ENCODE measurements around the gene RAB39A. TPM values are rescaled to one million over a fixed set of nuclear protein-coding genes. Genes with fewer than 3 reads are reported as not detected.
"Not testable (repeated sequence)": the region's sequence is repeated elsewhere in the genome, so short reads cannot be mapped to it uniquely, and the experiment has no call there.

Gene RAB39A
- total RNA-seq, 2 donors from 2014 or later, result 0.20 TPM; not detected in 1

- Mint-ChIP-seq H3K27me3 (peaks cover 19% of the 10 kb centered on the region), H3K4me3 (peak overlapping the region; percentile 91), H3K4me1 (peaks cover 6% of the 10 kb centered on the region), H3K36me3 (ENCODE audit: low read depth) (no peaks in the 10 kb centered on the region), H3K27ac (no peak overlapping the region)
- ATAC-seq (peak; percentile 12), DNase-seq (no peak)
- H3K9me3 ChIP-seq (ENCODE audit: control insufficient read depth, low read length, poor library complexity, severe bottlenecking), result no peaks in the 10 kb centered on the region
Measured at GRCh38 chr11:107929611-107930200, 1.5 kb downstream of the RAB39A start.

GRCh38 chr11:107931206-107931605 is 3.0 kb downstream of the RAB39A start:
- H3K27me3 Mint-ChIP-seq, result peaks cover 19% of the 10 kb centered on the region
- H3K27ac Mint-ChIP-seq, result no peak overlapping the region
- ATAC-seq (no peak), DNase-seq (no peak)
- H3K9me3 ChIP-seq (ENCODE audit: control insufficient read depth, low read length, poor library complexity, severe bottlenecking), result no peaks in the 10 kb centered on the region
- H3K4me3 Mint-ChIP-seq, result no peak overlapping the region
- H3K4me1 Mint-ChIP-seq, result peaks cover 6% of the 10 kb centered on the region
- H3K36me3 Mint-ChIP-seq (ENCODE audit: low read depth), result no peaks in the 10 kb centered on the region

GRCh38 chr11:107947904-107948303 is 19.7 kb downstream of the RAB39A start:
- Mint-ChIP-seq H3K27me3 (peaks cover 5% of the 10 kb centered on the region), H3K36me3 (ENCODE audit: low read depth) (no peaks in the 10 kb centered on the region), H3K4me1 (no peaks in the 10 kb centered on the region), H3K27ac (no peak overlapping the region), H3K4me3 (no peak overlapping the region)
- ATAC-seq (no peak), DNase-seq (no peak)
- H3K9me3 ChIP-seq (ENCODE audit: control insufficient read depth, low read length, poor library complexity, severe bottlenecking), result no peaks in the 10 kb centered on the region

GRCh38 chr11:107948328-107948727 is 20.1 kb downstream of the RAB39A start:
- not testable (repeated sequence) for H3K27me3 Mint-ChIP-seq; H3K4me3 Mint-ChIP-seq; H3K36me3 Mint-ChIP-seq (ENCODE audit: low read depth); ATAC-seq; H3K4me1 Mint-ChIP-seq; H3K9me3 ChIP-seq (ENCODE audit: control insufficient read depth, low read length, poor library complexity, severe bottlenecking); DNase-seq; H3K27ac Mint-ChIP-seq

- no peak for ATAC-seq
- Mint-ChIP-seq H3K4me1 (no peaks in the 10 kb centered on the region), H3K4me3 (no peak overlapping the region), H3K27me3 (peaks cover 14% of the 10 kb centered on the region), H3K27ac (no peak overlapping the region), H3K36me3 (ENCODE audit: low read depth) (no peaks in the 10 kb centered on the region)
- no peak for DNase-seq
- H3K9me3 ChIP-seq (ENCODE audit: control insufficient read depth, low read length, poor library complexity, severe bottlenecking), result no peaks in the 10 kb centered on the region
Measured at GRCh38 chr11:107951155-107951554, 22.9 kb downstream of the RAB39A start.

GRCh38 chr11:107953446-107953845 is 25.2 kb downstream of the RAB39A start:
- Mint-ChIP-seq H3K4me3 (no peak overlapping the region), H3K4me1 (peaks cover 5% of the 10 kb centered on the region), H3K27ac (no peak overlapping the region), H3K36me3 (ENCODE audit: low read depth) (peaks cover 3% of the 10 kb centered on the region), H3K27me3 (peaks cover 36% of the 10 kb centered on the region)
- no peaks in the 10 kb centered on the region for H3K9me3 ChIP-seq (ENCODE audit: control insufficient read depth, low read length, poor library complexity, severe bottlenecking)
- DNase-seq (no peak), ATAC-seq (no peak)

GRCh38 chr11:107956543-107956942 is 28.3 kb downstream of the RAB39A start:
- no peak for ATAC-seq
- H3K27me3 Mint-ChIP-seq, result peaks cover 34% of the 10 kb centered on the region
- H3K36me3 Mint-ChIP-seq (ENCODE audit: low read depth), result peaks cover 3% of the 10 kb centered on the region
- H3K9me3 ChIP-seq (ENCODE audit: control insufficient read depth, low read length, poor library complexity, severe bottlenecking), result no peaks in the 10 kb centered on the region
- no peak for DNase-seq
- no peak overlapping the region for H3K27ac Mint-ChIP-seq
- H3K4me3 Mint-ChIP-seq, result no peak overlapping the region
- peaks cover 5% of the 10 kb centered on the region for H3K4me1 Mint-ChIP-seq

GRCh38 chr11:107957109-107957588 is 28.9 kb downstream of the RAB39A start:
- Mint-ChIP-seq H3K27me3 (peaks cover 35% of the 10 kb centered on the region), H3K36me3 (ENCODE audit: low read depth) (peaks cover 3% of the 10 kb centered on the region), H3K4me1 (peaks cover 5% of the 10 kb centered on the region), H3K27ac (no peak overlapping the region), H3K4me3 (no peak overlapping the region)
- no peaks in the 10 kb centered on the region for H3K9me3 ChIP-seq (ENCODE audit: control insufficient read depth, low read length, poor library complexity, severe bottlenecking)
- no peak for ATAC-seq
- DNase-seq, result no peak

- peaks cover 3% of the 10 kb centered on the region for H3K36me3 Mint-ChIP-seq (ENCODE audit: low read depth)
- H3K4me3 Mint-ChIP-seq, result no peak overlapping the region
- no peak overlapping the region for H3K27ac Mint-ChIP-seq
- peaks cover 22% of the 10 kb centered on the region for H3K27me3 Mint-ChIP-seq
- H3K4me1 Mint-ChIP-seq, result peaks cover 5% of the 10 kb centered on the region
- H3K9me3 ChIP-seq (ENCODE audit: control insufficient read depth, low read length, poor library complexity, severe bottlenecking), result no peaks in the 10 kb centered on the region
- no peak for DNase-seq
- no peak for ATAC-seq
Measured at GRCh38 chr11:107961480-107961879, 33.2 kb downstream of the RAB39A start.

- Mint-ChIP-seq H3K4me1 (peaks cover 2% of the 10 kb centered on the region), H3K27me3 (peaks cover 16% of the 10 kb centered on the region), H3K36me3 (ENCODE audit: low read depth) (no peaks in the 10 kb centered on the region), H3K27ac (no peak overlapping the region), H3K4me3 (no peak overlapping the region)
- ATAC-seq (no peak), DNase-seq (no peak)
- no peaks in the 10 kb centered on the region for H3K9me3 ChIP-seq (ENCODE audit: control insufficient read depth, low read length, poor library complexity, severe bottlenecking)
Measured at GRCh38 chr11:107962181-107962580, 33.9 kb downstream of the RAB39A start.

- no peaks in the 10 kb centered on the region for H3K4me1 Mint-ChIP-seq
- ATAC-seq (no peak), DNase-seq (no peak)
- H3K27ac Mint-ChIP-seq, result no peak overlapping the region
- H3K9me3 ChIP-seq (ENCODE audit: control insufficient read depth, low read length, poor library complexity, severe bottlenecking), result no peaks in the 10 kb centered on the region
- peaks cover 7% of the 10 kb centered on the region for H3K27me3 Mint-ChIP-seq
- H3K36me3 Mint-ChIP-seq (ENCODE audit: low read depth), result no peaks in the 10 kb centered on the region
- H3K4me3 Mint-ChIP-seq, result no peak overlapping the region
Measured at GRCh38 chr11:107963091-107963490, 34.8 kb downstream of the RAB39A start.

GRCh38 chr11:107969219-107969618 is 41.0 kb downstream of the RAB39A start:
- no peak for DNase-seq
- H3K27ac Mint-ChIP-seq, result no peak overlapping the region
- ATAC-seq, result no peak

GRCh38 chr11:107970049-107970448 is 41.8 kb downstream of the RAB39A start:
- Mint-ChIP-seq H3K36me3 (ENCODE audit: low read depth) (no peaks in the 10 kb centered on the region), H3K27ac (no peak overlapping the region), H3K27me3 (peaks cover 6% of the 10 kb centered on the region), H3K4me1 (no peaks in the 10 kb centered on the region), H3K4me3 (no peak overlapping the region)
- no peak for ATAC-seq
- DNase-seq, result no peak
- no peaks in the 10 kb centered on the region for H3K9me3 ChIP-seq (ENCODE audit: control insufficient read depth, low read length, poor library complexity, severe bottlenecking)

More at GRCh38 chr11:107969219-107969618, 41.0 kb downstream of the RAB39A start:
- H3K36me3 Mint-ChIP-seq (ENCODE audit: low read depth), result no peaks in the 10 kb centered on the region
- H3K4me3 Mint-ChIP-seq, result no peak overlapping the region
- no peaks in the 10 kb centered on the region for H3K4me1 Mint-ChIP-seq
- H3K9me3 ChIP-seq (ENCODE audit: control insufficient read depth, low read length, poor library complexity, severe bottlenecking), result no peaks in the 10 kb centered on the region
- H3K27me3 Mint-ChIP-seq, result peaks cover 6% of the 10 kb centered on the region

- no peaks in the 10 kb centered on the region for H3K4me1 Mint-ChIP-seq
- H3K27me3 Mint-ChIP-seq, result peaks cover 6% of the 10 kb centered on the region
- DNase-seq, result no peak
- H3K27ac Mint-ChIP-seq, result no peak overlapping the region
- no peak for ATAC-seq
- H3K36me3 Mint-ChIP-seq (ENCODE audit: low read depth), result no peaks in the 10 kb centered on the region
- no peak overlapping the region for H3K4me3 Mint-ChIP-seq
- no peaks in the 10 kb centered on the region for H3K9me3 ChIP-seq (ENCODE audit: control insufficient read depth, low read length, poor library complexity, severe bottlenecking)
Measured at GRCh38 chr11:107973641-107974040, 45.4 kb downstream of the RAB39A start.

Measured in T-helper 17 cell (primary cell).